Left cardiac atrium (tissue), 4 donors: ENCODE measurements around the gene AP3M1. TPM values are rescaled to one million over a fixed set of nuclear protein-coding genes. Genes with fewer than 3 reads are reported as not detected.

Experiments used
- ATAC-seq, 2 donors: fragments of 200-7000 bp; cut with Tn5 transposase; one replicate each; pipeline ENCODE4 v1.9.1; 2020; ENCODE audit warnings: mild to moderate bottlenecking in 2 of 2, moderate library complexity in 2 of 2
- DNase-seq: peaks from one replicate; pipeline ENCODE4 v3.0.0-alpha.2; 2020
- intact Hi-C, 2 donors: fragments of 100-400 bp; cut with DNase I; formaldehyde crosslinking; loops; one replicate each; pipeline versions ENCODE4 v1.14.1 to v1.15.1; 2022 to 2023
- total RNA-seq, 2 donors: library from RNA; stranded (reverse); fragmentation: NEBNext Ultra II Directional; extraction: Animal tissue kit (Norgen Biotek cat#: 25700); gene quantifications; one replicate each; pipeline ENCODE4 v1.2.1, GENCODE V29; 2021
- donor health status: DM: no; HTN: yes; CAD: no.
- donor health status: DM: no; HTN: yes; CAD: no; lungs with severe emphysema.
- donor health status: DM: yes; HTN: yes; CAD: no.
- donor health status: Dilated cardiomyopathy.

Gene AP3M1
- total RNA-seq, 2 donors from 2014 or later: 26.3 to 28.9 TPM

DNA sequence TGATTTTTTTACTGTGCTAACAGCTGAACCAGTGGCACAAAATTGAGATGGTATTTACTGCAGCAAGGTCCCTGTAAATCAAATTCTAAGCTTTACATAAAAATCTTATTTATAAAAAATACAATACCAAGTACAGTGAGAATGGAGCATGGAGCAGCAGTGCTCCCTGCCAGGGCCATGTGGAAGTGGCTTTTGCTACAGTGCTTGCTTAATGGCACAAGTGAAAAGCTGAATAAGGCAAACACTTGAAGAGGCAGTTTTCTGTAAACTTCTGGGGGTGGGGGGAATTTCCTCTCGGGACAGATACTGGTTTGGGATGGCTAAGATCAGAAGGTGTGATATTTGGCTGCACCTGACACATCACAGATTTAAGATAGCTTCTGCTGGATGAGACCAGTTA is 27.5 kb downstream of the AP3M1 start:
- no peak for ATAC-seq
- intact Hi-C loops: no loop called here
- no peak for DNase-seq

DNA sequence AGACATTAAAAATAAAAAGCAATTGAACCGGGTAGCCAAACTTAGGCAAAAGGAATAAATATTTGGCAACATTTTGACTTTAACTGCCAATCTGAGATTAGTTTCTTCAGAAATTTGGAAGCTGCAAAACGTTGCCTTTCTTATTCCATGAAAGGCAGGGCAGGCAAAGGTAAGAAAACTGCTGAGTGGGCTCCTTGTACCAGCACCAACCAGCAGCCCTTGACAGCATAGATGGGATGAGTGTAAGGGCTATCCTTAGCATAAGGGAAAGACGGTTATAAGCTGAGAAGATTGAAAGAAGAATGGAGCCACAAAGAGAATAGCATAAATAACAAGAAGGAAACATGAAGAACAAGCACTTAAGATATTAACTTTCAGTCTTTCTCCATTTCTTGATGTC is 28.6 kb downstream of the AP3M1 start:
- intact Hi-C loops: no loop called here
- ATAC-seq: no peak
- DNase-seq: no peak

DNA sequence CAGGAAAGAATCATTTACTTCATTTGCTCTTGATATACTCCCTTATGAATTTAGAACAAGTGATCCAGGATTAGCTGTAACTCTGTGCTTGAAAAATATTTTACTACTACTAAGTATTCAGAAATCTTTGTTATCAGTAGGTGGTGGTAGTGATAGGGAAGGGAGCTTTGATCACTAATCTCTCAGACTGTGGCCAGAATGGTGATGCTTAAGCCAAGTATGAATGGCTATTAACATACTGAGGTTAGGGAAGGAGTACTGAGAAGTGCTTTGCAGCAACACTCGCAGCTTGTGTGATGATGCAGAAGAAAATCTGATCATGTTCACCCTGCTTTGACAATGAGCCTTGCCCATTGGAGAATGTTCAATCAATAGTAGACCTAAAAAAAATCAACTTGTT is 29.3 kb downstream of the AP3M1 start:
- no peak for DNase-seq
- ATAC-seq: no peak
- intact Hi-C loops: no loop called here

DNA sequence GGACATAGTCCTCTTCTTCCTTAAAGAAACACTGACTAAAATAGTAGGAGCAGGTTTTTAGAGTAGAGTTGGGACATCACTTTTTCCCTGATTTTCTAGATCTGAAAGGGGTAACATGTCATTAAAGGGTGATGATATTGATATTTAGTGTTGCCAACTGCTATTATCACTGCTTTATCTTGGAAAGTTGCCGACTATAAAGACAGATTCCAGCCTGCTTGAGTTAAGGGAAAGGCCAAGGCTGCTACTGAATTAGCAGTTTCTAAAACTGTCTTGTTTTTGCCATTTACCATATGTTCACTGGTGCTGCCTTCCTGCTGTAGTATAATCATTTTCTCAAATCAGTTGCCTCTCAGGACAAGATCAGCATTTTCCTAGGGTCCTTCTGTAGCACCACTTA is 29.7 kb downstream of the AP3M1 start:
- intact Hi-C loops: no loop called here
- DNase-seq: no peak
- no peak for ATAC-seq

DNA sequence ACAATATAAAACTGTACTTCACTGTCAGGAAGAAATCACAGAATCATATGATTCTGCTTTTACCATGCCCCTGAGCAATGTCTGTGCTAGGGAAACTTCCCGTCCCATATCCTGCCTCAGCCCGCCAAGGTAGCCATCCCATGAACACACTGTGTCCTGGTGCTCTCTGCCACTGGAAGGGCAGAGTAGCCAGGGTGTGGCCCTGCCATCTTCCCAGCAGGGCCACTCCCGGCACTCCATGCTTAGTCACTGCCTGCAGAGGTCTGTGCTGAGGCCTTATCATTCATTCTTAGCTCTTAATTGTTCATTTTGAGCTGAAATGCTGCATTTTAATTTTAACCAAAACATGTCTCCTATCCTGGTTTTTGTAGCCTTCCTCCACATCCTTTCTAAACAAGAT is 31.8 kb downstream of the AP3M1 start:
- ATAC-seq: peak in 1 of 2 donors; percentile 36
- intact Hi-C loops: no loop called here

DNA sequence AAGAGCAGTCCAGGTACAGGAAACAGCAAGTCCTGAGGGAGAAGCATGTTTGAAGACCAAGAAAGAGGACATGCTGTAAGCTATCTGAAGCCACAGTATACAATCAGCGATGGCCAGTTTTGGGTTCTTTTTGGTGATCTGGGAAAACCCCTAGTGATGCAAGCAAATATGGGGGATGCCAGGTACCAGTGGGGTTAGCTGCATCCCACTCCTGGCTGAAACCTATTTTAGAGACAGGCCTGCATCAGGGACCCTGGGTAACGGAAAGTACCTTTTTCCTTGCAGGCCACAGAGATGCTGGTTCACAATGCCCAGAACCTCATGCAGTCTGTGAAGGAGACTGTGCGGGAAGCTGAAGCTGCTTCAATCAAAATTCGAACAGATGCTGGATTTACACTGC is 32.9 kb downstream of the AP3M1 start:
- intact Hi-C loops: no loop called here
- DNase-seq (no peak), ATAC-seq (no peak)

More for the DNA sequence above, 31.8 kb downstream of the AP3M1 start:
- DNase-seq: peak; percentile 27

DNA sequence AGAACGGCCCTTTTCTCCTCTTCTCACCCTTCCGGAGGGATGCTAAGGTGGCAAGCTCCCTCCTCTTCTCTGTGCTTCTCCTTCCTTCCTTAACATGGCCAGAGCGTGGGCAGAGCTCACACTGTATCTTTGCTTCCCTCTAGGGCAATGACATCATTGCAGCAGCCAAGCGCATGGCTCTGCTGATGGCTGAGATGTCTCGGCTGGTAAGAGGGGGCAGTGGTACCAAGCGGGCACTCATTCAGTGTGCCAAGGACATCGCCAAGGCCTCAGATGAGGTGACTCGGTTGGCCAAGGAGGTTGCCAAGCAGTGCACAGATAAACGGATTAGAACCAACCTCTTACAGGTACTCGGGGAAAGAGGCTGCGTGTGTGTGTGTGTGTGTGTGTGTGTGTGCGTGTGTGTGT is 36.6 kb downstream of the AP3M1 start:
- no peak for DNase-seq
- intact Hi-C loops: no loop called here
- ATAC-seq: peak in 1 of 2 donors; percentile 23

DNA sequence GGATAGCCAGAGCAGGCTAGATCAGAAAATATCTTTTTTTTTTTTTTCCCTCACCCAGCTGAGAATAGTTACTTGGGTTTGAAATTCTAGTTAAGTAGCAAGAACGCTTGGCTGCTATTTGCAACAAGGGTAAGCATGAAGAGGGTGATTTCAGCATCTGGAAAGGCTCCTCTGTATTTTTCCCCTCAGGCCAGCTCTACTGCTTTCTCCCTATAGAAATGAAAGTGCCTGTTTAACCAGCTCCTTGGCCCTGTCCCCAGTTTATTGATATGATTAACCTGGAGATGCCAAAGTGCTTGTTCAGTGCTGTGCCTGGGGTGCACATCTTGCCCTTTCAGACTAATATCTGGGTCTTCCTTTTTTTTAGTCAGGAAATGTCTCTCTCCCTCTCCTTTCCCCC is 37.1 kb downstream of the AP3M1 start:
- peak in 1 of 2 donors; percentile 7 for ATAC-seq
- intact Hi-C loops: no loop called here
- no peak for DNase-seq

DNA sequence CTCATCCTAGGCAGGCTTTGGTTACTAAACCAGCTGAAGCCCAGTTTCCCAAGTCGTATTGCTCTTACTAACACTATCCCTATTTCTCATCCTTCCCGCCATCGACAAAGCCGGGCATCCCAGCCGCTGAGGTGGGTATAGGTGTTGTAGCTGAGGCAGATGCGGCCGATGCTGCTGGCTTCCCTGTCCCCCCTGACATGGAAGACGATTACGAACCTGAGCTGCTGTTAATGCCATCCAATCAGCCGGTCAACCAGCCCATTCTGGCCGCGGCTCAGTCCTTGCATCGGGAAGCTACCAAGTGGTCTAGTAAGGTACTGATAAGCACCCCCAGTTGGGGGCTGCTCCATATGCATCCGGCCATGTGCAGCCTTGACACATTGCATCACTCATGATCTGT is 38.8 kb downstream of the AP3M1 start:
- no peak for ATAC-seq

DNA sequence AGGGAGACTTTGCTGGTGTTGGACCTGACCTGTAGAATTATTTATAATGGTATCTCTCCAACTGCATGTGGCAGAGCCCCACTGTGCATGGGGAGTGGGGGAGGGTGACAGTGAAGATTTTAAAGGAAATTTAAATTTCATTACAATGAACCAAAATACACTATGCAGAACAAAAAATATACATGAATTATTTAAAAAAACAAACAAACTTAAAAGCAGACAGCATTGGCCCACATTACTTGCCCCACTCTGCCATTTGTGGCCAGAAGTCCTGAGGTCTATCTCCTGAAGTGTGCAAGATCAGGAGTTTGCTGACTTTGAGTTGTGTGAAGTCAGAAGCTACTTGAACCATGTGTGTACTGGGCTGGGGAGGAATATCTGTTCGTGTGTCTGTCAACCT is 40.5 kb downstream of the AP3M1 start:
- intact Hi-C loops: no loop called here
- ATAC-seq (no peak), DNase-seq (no peak)

More for the DNA sequence above, 38.8 kb downstream of the AP3M1 start:
- no peak for DNase-seq
- intact Hi-C loops: no loop called here

DNA sequence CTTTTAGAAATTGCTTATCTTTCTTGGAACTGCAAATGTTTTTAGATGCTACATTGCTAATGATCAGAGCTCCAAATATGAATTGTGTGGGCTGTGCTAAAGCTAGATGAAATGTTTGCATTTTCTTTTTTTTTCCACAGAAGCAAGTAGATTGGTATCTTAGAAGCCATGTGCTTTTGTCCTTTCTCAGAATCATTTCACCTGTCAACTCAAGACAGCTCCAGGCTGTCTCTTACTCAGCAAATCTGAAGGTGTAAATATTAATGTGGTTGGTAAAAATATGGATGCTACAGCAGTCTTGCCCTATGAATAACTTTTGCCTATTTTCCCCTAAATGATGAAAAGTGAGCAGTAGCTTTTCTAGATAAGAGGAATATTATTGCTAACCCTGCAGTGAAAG is 41.2 kb downstream of the AP3M1 start:
- ATAC-seq (no peak), DNase-seq (no peak)
- intact Hi-C loops: no loop called here

DNA sequence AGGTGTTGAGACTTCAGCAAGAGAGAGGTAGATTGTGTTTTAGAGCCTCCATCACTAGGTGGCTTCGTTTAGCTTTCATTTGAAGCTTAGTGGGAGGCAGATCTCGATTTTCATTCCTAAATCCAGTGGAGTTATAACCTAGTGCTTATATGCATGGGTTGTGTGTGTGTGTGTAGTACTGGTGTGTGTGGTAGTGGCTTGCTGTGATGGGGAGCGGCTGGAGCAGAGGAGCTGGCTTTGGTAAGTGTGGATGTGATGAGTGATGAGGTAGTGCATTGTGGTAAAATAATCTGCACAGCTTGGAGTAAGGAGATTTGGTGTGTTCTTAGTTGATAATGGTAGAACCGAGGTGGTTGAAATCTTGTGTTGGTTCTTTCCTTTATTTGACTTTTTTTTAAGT is 43.2 kb downstream of the AP3M1 start:
- intact Hi-C loops: no loop called here
- ATAC-seq (no peak), DNase-seq (no peak)

DNA sequence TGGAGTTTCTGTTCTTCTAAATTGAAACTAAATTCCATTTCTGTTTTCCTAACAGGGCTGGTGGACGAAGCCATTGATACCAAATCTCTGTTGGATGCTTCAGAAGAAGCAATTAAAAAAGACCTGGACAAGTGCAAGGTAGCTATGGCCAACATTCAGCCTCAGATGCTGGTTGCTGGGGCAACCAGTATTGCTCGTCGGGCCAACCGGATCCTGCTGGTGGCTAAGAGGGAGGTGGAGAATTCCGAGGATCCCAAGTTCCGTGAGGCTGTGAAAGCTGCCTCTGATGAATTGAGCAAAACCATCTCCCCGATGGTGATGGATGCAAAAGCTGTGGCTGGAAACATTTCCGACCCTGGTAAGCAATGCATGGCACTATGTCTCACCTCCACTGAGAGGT is 45.6 kb downstream of the AP3M1 start:
- DNase-seq: no peak
- no peak for ATAC-seq
- intact Hi-C loops: no loop called here

DNA sequence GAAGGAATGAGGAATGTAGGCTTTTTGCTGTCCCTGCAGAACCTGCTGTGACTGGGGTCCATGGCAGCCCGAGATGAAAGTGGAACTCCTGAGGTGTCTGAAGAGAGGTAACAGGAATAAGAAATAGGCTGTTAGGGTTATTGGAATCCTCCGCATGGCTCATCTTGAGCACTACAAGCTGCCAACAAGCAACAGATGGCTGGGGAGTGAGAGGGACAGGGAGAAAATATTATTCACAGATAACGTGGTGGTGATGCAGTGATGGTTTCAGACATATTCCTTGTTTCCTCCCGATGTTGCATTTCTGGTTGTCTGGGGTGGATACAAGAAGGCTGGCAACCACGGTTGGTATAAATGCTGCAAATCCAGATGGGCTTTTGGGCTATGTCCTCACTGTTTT is 46.1 kb downstream of the AP3M1 start:
- no peak for ATAC-seq
- intact Hi-C loops: no loop called here

DNA sequence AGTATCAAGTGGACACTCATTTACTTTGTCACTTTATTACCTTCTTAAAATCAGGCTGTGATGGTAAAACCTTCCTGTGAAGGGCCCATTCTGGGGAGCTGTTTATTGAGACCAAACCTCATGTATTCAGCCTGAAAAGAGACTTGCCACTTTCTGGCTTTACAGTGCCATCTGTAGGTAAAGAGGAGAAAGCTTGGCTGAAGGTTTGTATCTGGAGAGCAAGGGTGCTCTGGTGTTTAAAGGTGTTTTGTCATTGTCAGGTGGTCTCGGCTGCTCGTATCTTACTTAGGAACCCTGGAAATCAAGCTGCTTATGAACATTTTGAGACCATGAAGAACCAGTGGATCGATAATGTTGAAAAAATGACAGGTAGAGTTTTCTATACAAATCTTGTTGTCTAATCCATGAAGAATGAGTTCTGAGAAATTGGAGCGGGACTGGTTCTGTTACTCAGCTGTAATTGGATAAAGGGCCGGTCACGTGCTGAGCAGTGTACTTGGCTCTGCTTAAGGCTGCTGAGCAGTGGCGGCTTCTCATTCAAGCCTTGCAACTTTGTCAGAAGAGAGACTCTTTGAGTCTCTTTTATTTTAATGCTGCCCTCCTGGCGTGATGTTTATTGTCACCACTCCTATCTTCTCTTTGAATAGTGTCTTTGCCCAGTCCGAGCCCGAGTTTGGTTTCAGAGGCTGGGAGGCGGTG is 46.9 kb downstream of the AP3M1 start:
- intact Hi-C loops: no loop called here
- no peak for DNase-seq
- ATAC-seq: peak in 1 of 2 donors; percentile 57

More for the DNA sequence above, 46.1 kb downstream of the AP3M1 start:
- no peak for DNase-seq

DNA sequence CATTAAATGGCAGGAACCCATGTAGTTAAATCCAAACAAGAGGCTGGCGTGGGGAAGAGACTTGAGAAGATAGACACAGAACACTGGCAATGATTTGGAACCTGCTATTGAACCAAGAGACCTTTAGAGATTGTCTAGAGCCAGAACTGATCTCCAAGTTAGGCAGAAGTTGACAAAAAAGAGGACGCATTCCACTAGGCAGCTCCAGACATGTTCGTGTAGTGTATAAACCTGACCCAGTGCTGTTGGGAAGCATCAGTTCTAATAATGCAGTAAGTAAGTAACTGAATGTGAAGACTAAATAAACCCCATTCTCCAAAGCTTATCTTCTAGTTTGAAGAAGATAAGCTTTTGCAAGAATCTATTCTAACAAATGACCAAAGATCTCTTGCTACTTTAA is 50.8 kb downstream of the AP3M1 start:
- intact Hi-C loops: no loop called here
- ATAC-seq (no peak), DNase-seq (no peak)

DNA sequence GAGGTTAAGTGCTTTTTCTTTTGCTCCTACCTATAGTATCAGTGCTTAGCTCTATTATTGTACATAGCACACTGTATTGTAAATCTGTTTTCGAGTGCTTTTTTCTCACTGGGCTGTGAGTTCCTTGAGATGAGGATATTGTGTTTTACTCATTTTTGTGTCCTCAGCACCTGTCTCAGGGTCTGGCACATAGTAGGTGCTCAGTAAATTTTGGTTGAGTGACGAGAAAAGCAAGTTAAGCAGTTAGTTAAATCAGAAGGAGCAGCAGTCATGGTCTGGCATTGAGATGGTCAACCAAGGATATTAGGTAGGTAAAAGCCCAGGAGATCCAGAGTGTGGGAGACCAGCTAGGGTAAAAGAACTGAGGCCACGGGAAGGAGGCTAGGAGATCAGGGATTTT is 51.2 kb downstream of the AP3M1 start:
- DNase-seq (no peak), ATAC-seq (no peak)
- intact Hi-C loops: no loop called here

DNA sequence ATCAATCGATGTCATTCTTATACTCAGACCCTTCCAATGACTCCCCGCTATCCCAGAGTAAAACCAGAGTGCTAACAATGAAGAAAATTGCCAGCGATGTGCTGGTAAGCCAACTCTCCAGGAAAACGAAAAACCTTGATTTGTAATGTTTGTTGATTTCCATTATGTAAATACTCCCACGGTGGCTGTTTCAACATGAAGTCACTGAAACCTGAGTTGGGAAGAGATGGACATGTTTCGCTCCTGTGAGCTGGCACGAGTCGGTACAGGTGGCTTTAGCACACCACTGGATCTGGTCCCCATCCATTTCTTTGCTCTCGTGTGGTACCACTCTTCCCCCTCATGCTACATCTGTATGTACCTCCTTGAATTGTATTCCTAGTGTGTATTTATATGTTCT is 52.9 kb downstream of the AP3M1 start:
- intact Hi-C loops: no loop called here
- no peak for ATAC-seq
- no peak for DNase-seq

DNA sequence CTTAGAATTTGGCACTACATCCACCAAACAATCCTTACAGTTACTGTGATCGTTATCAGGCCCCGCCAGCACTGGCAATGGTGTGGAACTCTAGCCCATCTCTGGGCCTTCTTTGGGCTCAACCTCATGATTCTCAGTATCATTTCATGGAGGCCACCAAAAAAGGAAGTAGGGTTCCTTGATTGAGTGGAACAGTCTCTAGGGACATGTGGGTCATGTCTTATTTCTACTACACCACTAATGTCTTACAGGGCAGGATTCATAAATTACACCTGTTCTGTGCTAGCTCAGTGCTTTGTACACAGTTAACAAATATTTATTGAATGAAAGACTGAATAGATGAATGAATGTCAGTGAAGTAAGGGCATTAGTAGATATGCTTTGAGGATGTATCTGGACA is 53.9 kb downstream of the AP3M1 start:
- intact Hi-C loops: no loop called here
- ATAC-seq (no peak), DNase-seq (no peak)

DNA sequence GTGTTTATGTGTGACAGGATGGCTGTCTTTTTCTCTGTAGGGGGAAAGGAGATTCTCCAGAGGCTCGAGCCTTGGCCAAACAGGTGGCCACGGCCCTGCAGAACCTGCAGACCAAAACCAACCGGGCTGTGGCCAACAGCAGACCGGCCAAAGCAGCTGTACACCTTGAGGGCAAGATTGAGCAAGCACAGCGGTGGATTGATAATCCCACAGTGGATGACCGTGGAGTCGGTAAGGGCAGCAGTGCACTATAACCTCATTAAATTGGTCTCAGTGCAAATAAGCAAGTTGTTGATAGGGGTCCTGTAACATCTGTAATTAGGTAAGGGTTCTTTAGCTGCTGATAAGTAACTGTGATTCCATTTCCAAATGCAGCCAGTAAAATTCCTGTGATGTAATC is 56.4 kb downstream of the AP3M1 start:
- intact Hi-C loops: no loop called here
- ATAC-seq: no peak

DNA sequence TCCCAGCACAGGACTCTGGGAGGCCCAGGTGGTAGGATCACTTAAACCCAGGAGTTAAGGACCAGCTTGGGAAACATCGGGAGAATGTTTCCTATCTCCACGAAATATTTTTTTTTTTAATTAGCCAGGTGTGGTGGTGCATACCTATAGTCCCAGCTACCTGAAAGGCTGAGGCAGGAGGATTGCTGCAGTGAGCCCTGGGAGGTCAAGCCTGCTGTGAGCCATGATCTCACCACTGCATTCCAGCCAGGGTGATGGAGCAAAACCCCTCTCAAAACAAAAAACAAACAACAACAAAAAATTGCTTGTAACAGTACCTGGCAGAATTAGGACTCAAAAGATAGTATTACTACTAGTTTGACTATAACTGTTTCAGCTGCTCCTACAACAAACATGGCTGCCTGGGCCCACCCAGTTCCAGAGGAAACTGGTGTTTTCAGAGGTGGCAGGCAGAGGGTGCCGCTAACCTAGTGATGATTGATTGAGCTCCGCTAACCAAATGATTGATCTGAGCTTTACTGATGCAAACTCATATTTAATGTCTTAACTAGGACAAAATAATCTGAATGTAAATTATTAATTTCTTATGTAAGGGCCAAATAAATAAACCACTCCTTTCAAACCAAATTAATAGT is 57.0 kb downstream of the AP3M1 start:
- intact Hi-C loops: no loop called here
- no peak for DNase-seq
- no peak for ATAC-seq

More for the DNA sequence above, 56.4 kb downstream of the AP3M1 start:
- no peak for DNase-seq
